K562 (cell line): Measurements from ENCODE around the gene TSPAN16. TPM values are rescaled to one million over a fixed set of nuclear protein-coding genes. Genes with fewer than 3 reads are reported as not detected.

Source experiments
- ATAC-seq: fragments of 200-7000 bp; cut with Tn5 transposase; 3 replicates; pipeline ENCODE4 v1.9.1; 2020; ENCODE audit warnings: moderate library complexity
- BruUV-seq: library from RNA; stranded (reverse); fragments of 400-500 nt; replicated peaks from 2 replicates; lab custom pipeline; 2021; lab: Mats Ljungman, UMichigan
- CTCF ChIA-PET: fragments of 300-600 bp; formaldehyde crosslinking; extraction: SDS; loops from one replicate; lab custom pipeline; 2021; ENCODE audit warnings: low intra/inter-chr PET ratio; lab: Yijun Ruan, JAX
- POLR2A ChIA-PET: fragments of 300-600, 350-650 bp; sonication (Branson Sonifier 250); formaldehyde crosslinking; extraction: SDS; loops from one replicate; lab custom pipeline; 2021; ENCODE audit warnings: antibody characterized with exemption, inconsistent platforms; lab: Yijun Ruan, JAX
- DNase-seq, 4 experiments: peaks; one replicate each; pipeline versions ENCODE4 v3.0.0 to v3.0.0-alpha.2; 2011 to 2018; ENCODE audit warnings: low spot score in 3 of 4, mixed read lengths in 3 of 4; ENCODE audit errors: extremely low read depth in 1 of 4
- FAIRE-seq: peaks from 2 replicates; lab custom pipeline; 2011; peaks lifted over from hg19 to GRCh38; lab: Jason Lieb, UNC
- H2AFZ ChIP-seq: 2 replicates; pipeline ENCODE4 v1.6.0; 2011; ENCODE audit warnings: low read depth, low read length, control low read depth, inconsistent platforms
- H3K27ac ChIP-seq: fragments of 200-600 bp; 3 replicates; pipeline ENCODE4 v1.8.0; 2011; ENCODE audit warnings: low read depth, mild to moderate bottlenecking, control low read depth, inconsistent platforms, low read length, moderate library complexity, mixed read lengths; ENCODE audit errors: extremely low read depth
- H3K27me3 ChIP-seq, 2 experiments: fragments of 300-600 bp in 1 of 2; 2 replicates in 1 of 2; 3 replicates in 1 of 2; pipeline versions ENCODE4 v1.6.0 to v1.8.0; 2011; ENCODE audit warnings: inconsistent platforms in 2 of 2, low read length in 2 of 2, mild to moderate bottlenecking in 1 of 2, mixed read lengths in 1 of 2, moderate library complexity in 1 of 2; ENCODE audit not compliant: control insufficient read depth in 2 of 2, insufficient read depth in 2 of 2
- H3K36me3 ChIP-seq: fragments of 300-600 bp; 3 replicates; pipeline ENCODE4 v1.8.0; 2011; ENCODE audit warnings: mild to moderate bottlenecking, low read length, inconsistent platforms; ENCODE audit not compliant: control insufficient read depth, insufficient read depth
- H3K4me1 ChIP-seq, 2 experiments: fragments of 200-600 bp in 1 of 2; replicated peaks in 1 of 2; 2 replicates in 1 of 2; 3 replicates in 1 of 2; pipeline versions ENCODE4 v1.5.1 to v1.8.0; 2011; ENCODE audit warnings: inconsistent platforms in 2 of 2, low read length in 2 of 2, mild to moderate bottlenecking in 1 of 2, mixed read lengths in 1 of 2, moderate library complexity in 1 of 2; ENCODE audit not compliant: control insufficient read depth in 2 of 2, insufficient read depth in 2 of 2
- H3K4me2 ChIP-seq: 2 replicates; pipeline ENCODE4 v1.6.1; 2011; ENCODE audit warnings: low read length, control low read depth, inconsistent platforms, mixed read lengths; ENCODE audit not compliant: insufficient read depth
- H3K4me3 ChIP-seq: fragments of 200-600 bp; sonication (generic), shearing (Covaris generic); 2 replicates; pipeline ENCODE4 v1.5.1; 2016; ENCODE audit warnings: control low read depth, inconsistent platforms
- H3K79me2 ChIP-seq: fragments of 200-600 bp; 3 replicates; pipeline ENCODE4 v1.8.0; 2011; ENCODE audit warnings: low read length, inconsistent platforms; ENCODE audit not compliant: control insufficient read depth, insufficient read depth
- H3K9ac ChIP-seq, 2 experiments: 2 replicates each; pipeline versions ENCODE4 v1.6.0 to v1.6.1; 2011; ENCODE audit warnings: low read depth in 2 of 2, low read length in 2 of 2, control low read depth in 1 of 2, inconsistent platforms in 1 of 2, mild to moderate bottlenecking in 1 of 2, mixed read lengths in 1 of 2; ENCODE audit not compliant: insufficient read depth in 1 of 2
- H3K9me1 ChIP-seq: one replicate; pipeline ENCODE4 v1.6.0; 2011; ENCODE audit warnings: inconsistent platforms, mild to moderate bottlenecking, low read length, moderate library complexity; ENCODE audit not compliant: control insufficient read depth, insufficient read depth
- H3K9me3 ChIP-seq: replicated peaks from 2 replicates; pipeline ENCODE4 v1.5.1; 2011; ENCODE audit warnings: low read depth, low read length, inconsistent platforms; ENCODE audit not compliant: control insufficient read depth, insufficient read depth
- H4K20me1 ChIP-seq: replicated peaks from 2 replicates; pipeline ENCODE4 v1.6.1; 2011; ENCODE audit warnings: low read length, inconsistent platforms, mixed read lengths; ENCODE audit not compliant: control insufficient read depth, insufficient read depth
- CBX1 ChIP-seq: sonication (generic); IDR thresholded peaks from 2 replicates; pipeline ENCODE4 v1.6.1; 2016; ENCODE audit warnings: antibody characterized with exemption, low read depth, mild to moderate bottlenecking
- CBX3 ChIP-seq, 2 experiments: IDR thresholded peaks; 1 replicate in 1 of 2; 2 replicates in 1 of 2; pipeline ENCODE4 v1.6.1; 2012; ENCODE audit warnings: inconsistent platforms in 2 of 2, low read length in 2 of 2, borderline replicate concordance in 1 of 2, control low read depth in 1 of 2
- CC2D1A ChIP-seq: fragments of 450-650 bp; IDR thresholded peaks from 2 replicates; pipeline ENCODE4 v1.6.1; 2017; ENCODE audit warnings: mild to moderate bottlenecking
- ELF2 ChIP-seq: fragments of 250-450 bp; sonication (Bioruptor Pico); IDR thresholded peaks from 2 replicates; pipeline ENCODE4 v1.5.0; 2021; ENCODE audit warnings: mild to moderate bottlenecking
- ESRRB ChIP-seq: fragments of 250-450 bp; sonication (Bioruptor Pico); IDR thresholded peaks from 2 replicates; pipeline ENCODE4 v1.5.0; 2020; ENCODE audit warnings: mild to moderate bottlenecking, moderate library complexity, borderline replicate concordance
- ETS2 ChIP-seq: IDR thresholded peaks from 2 replicates; pipeline ENCODE4 v1.6.1; 2016; ENCODE audit warnings: borderline replicate concordance, missing genetic modification characterization, mild to moderate bottlenecking, moderate library complexity, missing compliant biosample characterization; ENCODE audit not compliant: poor library complexity, severe bottlenecking
- GTF2F1 ChIP-seq: IDR thresholded peaks from 2 replicates; pipeline ENCODE4 v1.6.1; 2011; ENCODE audit warnings: low read depth, low read length, improper control_type of control experiment
- MCM7 ChIP-seq, 2 experiments: fragments of 450-650 bp; IDR thresholded peaks; 2 replicates each; pipeline ENCODE4 v1.6.1; 2016 to 2018
- MIER1 ChIP-seq: fragments of 450-650 bp; IDR thresholded peaks from 2 replicates; pipeline ENCODE4 v1.6.1; 2016; ENCODE audit warnings: antibody characterized with exemption, mild to moderate bottlenecking, low read depth
- OTX1 ChIP-seq: fragments of 450-650 bp; formaldehyde crosslinking; IDR thresholded peaks from 2 replicates; pipeline ENCODE4 v1.4.0; 2022; ENCODE audit warnings: mild to moderate bottlenecking
- RBM25 ChIP-seq: fragments of 200-400 bp; formaldehyde crosslinking; IDR thresholded peaks from 2 replicates; pipeline ENCODE4 v1.6.1; 2018; ENCODE audit warnings: low read length, low read depth, moderate library complexity; ENCODE audit not compliant: severe bottlenecking
- SETDB1 ChIP-seq: IDR thresholded peaks from one replicate; pipeline ENCODE4 v1.6.1; 2012; ENCODE audit warnings: low read length, control low read depth, inconsistent platforms
- SLC30A9 ChIP-seq: fragments of 250-450 bp; sonication (Bioruptor Pico); IDR thresholded peaks from 2 replicates; pipeline ENCODE4 v1.8.0; 2022; ENCODE audit warnings: mild to moderate bottlenecking, moderate library complexity
- TRIM24 ChIP-seq, 2 experiments: fragments of 450-650 bp; IDR thresholded peaks; 2 replicates each; pipeline ENCODE4 v1.6.1; 2016
- ZNF174 ChIP-seq: fragments of 250-450 bp; sonication (Bioruptor Pico); IDR thresholded peaks from 2 replicates; pipeline ENCODE4 v1.4.0; 2020; ENCODE audit warnings: mild to moderate bottlenecking
- ZNF24 ChIP-seq: fragments of 450-650 bp; IDR thresholded peaks from 2 replicates; pipeline ENCODE4 v1.6.1; 2016
- ZNF79 ChIP-seq: fragments of 250-450 bp; sonication (Bioruptor Pico); IDR thresholded peaks from 2 replicates; pipeline ENCODE4 v1.4.0; 2020; ENCODE audit warnings: low read depth, mild to moderate bottlenecking, moderate library complexity
- WGBS: fragments of 100-300 bp; shearing (Covaris generic); methylation state at CpG from one replicate; pipeline ENCODE4 v1.1.6; 2016; ENCODE audit warnings: low coverage, mixed read lengths; ENCODE audit not compliant: insufficient coverage; ENCODE audit errors: missing lambda C conversion rate; 5-methylcytosine and 5-hydroxymethylcytosine counted together
- in situ Hi-C: fragments of 300-500 bp; cut with MboI; formaldehyde crosslinking; loops from 4 replicates; pipeline ENCODE4 v1.15.0; 2018; ENCODE audit warnings: inconsistent platforms, mixed read lengths
- intact Hi-C: fragments of 100-400 bp; cut with micrococcal nuclease; formaldehyde crosslinking; loops from 2 replicates; pipeline ENCODE4 v1.14.2; 2022
- polyA plus RNA-seq, 8 experiments: library from polyadenylated mRNA; depleted of rRNA in 4 of 8; stranded (reverse) in 5 of 8; unstranded in 3 of 8; fragments of >200 nt; fragmentation: Nextera tagmentation in 2 of 8; fragmentation: Illumina TruSeq in 1 of 8; extraction: Ambion mirVana in 2 of 8; extraction: Trizol in 1 of 8; gene quantifications; 2 replicates each; pipeline versions ENCODE4 v1.2.1 to v1.2.3, GENCODE V29; 2011 to 2014; ENCODE audit warnings: inconsistent platforms in 1 of 8, missing spikeins in 1 of 8
- total RNA-seq, 7 experiments: library from RNA; depleted of rRNA in 6 of 7; stranded (reverse); fragments of >200 nt in 6 of 7; fragmentation: Illumina TruSeq in 2 of 7; extraction: Trizol in 2 of 7; gene quantifications; 2 replicates each; pipeline versions ENCODE4 v1.2.1 to v1.2.3, GENCODE V29; 2011 to 2021; ENCODE audit warnings: low replicate concordance in 1 of 7
- TF ChIP-seq, protein P1 (sequence below), 3 experiments: IDR thresholded peaks in 2 of 3; conservative IDR thresholded peaks in 1 of 3; 2 replicates each; pipeline ENCODE4 v1.5.1; 2011 to 2012; ENCODE audit warnings: low read length in 3 of 3, mild to moderate bottlenecking in 3 of 3, control low read depth in 2 of 3, improper control_type of control experiment in 1 of 3, inconsistent platforms in 1 of 3, low read depth in 1 of 3, mixed read lengths in 1 of 3, moderate library complexity in 1 of 3; ENCODE audit not compliant: insufficient read depth in 2 of 3
- TF ChIP-seq, protein P2 (sequence below): sonication (generic); formaldehyde crosslinking; IDR thresholded peaks from 2 replicates; pipeline ENCODE4 v1.8.0; 2022; ENCODE audit warnings: mild to moderate bottlenecking, low read depth, missing genetic modification reagents
- TF ChIP-seq, protein P3 (sequence below): IDR thresholded peaks from 2 replicates; pipeline ENCODE4 v1.6.1; 2011; ENCODE audit warnings: borderline replicate concordance, low read depth, mild to moderate bottlenecking, moderate library complexity, low read length; ENCODE audit not compliant: insufficient read depth, poor library complexity, severe bottlenecking

TSPAN16 gene
- total and polyA plus RNA-seq, 9 of the 15 experiments (the other 6 are each of a cell fraction or from before 2014, with no cell fraction given) = not detected

DNA sequence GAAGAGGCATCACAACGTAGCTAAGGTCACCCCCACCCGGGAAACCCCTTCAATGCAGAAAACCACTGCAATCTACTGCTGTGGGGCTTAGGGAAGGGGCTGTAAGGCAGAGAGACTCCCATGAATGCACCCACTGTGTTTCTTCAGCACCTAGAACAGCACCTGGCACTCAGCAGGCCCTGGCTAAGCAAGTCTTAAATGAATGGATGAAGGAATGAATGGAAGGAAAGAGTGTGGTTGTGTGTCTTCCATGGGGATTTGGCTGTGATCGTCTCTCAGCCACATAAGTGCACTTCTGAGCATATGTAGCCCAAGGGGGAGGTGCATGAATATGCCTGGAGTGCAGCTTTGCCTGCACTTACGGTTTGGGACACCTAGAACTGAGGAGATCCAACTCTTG is 53.2 kb downstream of the TSPAN16 start:
- H2AFZ ChIP-seq = no peak overlapping the region
- intact Hi-C loops (no loop called here), in situ Hi-C loops (no loop called here)
- H3K36me3 ChIP-seq = no peaks in the 10 kb centered on the region
- no peak overlapping the region for H3K27ac ChIP-seq
- FAIRE-seq (no peak), ATAC-seq (no peak), DNase-seq (no peak)
- no peak overlapping the region for H3K9ac ChIP-seq
- peaks cover 28 to 39% of the 10 kb centered on the region in 2 experiments for H3K4me1 ChIP-seq
- ChIA-PET CTCF (no interaction called here), POLR2A (interaction anchor here (0.7 kb wide), 1 partner anchor 10 kb away, joined by 5 read pairs; the partner anchor contains the start of gene RAB3D)
- BruUV-seq = no TSS peak
- H3K79me2 ChIP-seq = no peaks in the 10 kb centered on the region
- peaks cover 3% of the 10 kb centered on the region; the same call in 1 of the 2 replicates for H3K9me3 ChIP-seq
- H3K9me1 ChIP-seq = peaks cover 2% of the 10 kb centered on the region
- WGBS = 56% methylated on average over 4 of the region's 4 CpGs
- no peak overlapping the region for H3K4me3 ChIP-seq
- no peak overlapping the region for H3K4me2 ChIP-seq
- H4K20me1 ChIP-seq = no peaks in the 10 kb centered on the region
- no peaks in the 10 kb centered on the region for H3K27me3 ChIP-seq
- TF ChIP-seq SETDB1 (no peak), MCM7 (IDR thresholded peaks at IDR 0.05) (no peak), GTF2F1 (no peak), OTX1 (CRISPR knock-in tag) (no peak), CC2D1A (no peak), ELF2 (CRISPR knock-in tag) (no peak), ESRRB (no peak), ETS2 (tag) (no peak), TRIM24 (IDR thresholded peaks at IDR 0.05) (0 out of 4 replicates have a peak, but pooled peaks of 1 of the 2 experiments have one; percentile 14), MIER1 (peak; percentile 74), CBX1 (0 out of 2 replicates have a peak, but pooled peaks have one; percentile 52), ZNF24 (peak; percentile 36; the same call in 1 of the 2 replicates), SLC30A9 (CRISPR knock-in tag) (no peak), ZNF174 (no peak), CBX3 (IDR thresholded peaks at IDR 0.05; ENCODE audit: borderline replicate concordance in 1 of 2, low read length in 2 of 2) (peak in 1 of 2 experiments; percentile 73; a peak in 1 of 3 replicates), RBM25 (peak; percentile 47), ZNF79 (CRISPR knock-in tag) (no peak)
- TF ChIP-seq, protein P1, sequence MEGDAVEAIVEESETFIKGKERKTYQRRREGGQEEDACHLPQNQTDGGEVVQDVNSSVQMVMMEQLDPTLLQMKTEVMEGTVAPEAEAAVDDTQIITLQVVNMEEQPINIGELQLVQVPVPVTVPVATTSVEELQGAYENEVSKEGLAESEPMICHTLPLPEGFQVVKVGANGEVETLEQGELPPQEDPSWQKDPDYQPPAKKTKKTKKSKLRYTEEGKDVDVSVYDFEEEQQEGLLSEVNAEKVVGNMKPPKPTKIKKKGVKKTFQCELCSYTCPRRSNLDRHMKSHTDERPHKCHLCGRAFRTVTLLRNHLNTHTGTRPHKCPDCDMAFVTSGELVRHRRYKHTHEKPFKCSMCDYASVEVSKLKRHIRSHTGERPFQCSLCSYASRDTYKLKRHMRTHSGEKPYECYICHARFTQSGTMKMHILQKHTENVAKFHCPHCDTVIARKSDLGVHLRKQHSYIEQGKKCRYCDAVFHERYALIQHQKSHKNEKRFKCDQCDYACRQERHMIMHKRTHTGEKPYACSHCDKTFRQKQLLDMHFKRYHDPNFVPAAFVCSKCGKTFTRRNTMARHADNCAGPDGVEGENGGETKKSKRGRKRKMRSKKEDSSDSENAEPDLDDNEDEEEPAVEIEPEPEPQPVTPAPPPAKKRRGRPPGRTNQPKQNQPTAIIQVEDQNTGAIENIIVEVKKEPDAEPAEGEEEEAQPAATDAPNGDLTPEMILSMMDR (IDR thresholded peaks at IDR 0.05 in 2 of 3, conservative IDR thresholded peaks at IDR 0.05 in 1 of 3; ENCODE audit: insufficient read depth in 2 of 3, low read depth in 1 of 3, low read length in 3 of 3) = no peak
- TF ChIP-seq, protein P2, sequence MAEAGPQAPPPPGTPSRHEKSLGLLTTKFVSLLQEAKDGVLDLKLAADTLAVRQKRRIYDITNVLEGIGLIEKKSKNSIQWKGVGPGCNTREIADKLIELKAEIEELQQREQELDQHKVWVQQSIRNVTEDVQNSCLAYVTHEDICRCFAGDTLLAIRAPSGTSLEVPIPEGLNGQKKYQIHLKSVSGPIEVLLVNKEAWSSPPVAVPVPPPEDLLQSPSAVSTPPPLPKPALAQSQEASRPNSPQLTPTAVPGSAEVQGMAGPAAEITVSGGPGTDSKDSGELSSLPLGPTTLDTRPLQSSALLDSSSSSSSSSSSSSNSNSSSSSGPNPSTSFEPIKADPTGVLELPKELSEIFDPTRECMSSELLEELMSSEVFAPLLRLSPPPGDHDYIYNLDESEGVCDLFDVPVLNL (CRISPR knock-in tag) = no peak
- TF ChIP-seq, protein P3, sequence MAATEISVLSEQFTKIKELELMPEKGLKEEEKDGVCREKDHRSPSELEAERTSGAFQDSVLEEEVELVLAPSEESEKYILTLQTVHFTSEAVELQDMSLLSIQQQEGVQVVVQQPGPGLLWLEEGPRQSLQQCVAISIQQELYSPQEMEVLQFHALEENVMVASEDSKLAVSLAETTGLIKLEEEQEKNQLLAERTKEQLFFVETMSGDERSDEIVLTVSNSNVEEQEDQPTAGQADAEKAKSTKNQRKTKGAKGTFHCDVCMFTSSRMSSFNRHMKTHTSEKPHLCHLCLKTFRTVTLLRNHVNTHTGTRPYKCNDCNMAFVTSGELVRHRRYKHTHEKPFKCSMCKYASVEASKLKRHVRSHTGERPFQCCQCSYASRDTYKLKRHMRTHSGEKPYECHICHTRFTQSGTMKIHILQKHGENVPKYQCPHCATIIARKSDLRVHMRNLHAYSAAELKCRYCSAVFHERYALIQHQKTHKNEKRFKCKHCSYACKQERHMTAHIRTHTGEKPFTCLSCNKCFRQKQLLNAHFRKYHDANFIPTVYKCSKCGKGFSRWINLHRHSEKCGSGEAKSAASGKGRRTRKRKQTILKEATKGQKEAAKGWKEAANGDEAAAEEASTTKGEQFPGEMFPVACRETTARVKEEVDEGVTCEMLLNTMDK = no peak
